A549 (cell line): ENCODE measurements around the gene PCDHB16. TPM values are rescaled to one million over a fixed set of nuclear protein-coding genes. Genes with fewer than 3 reads are reported as not detected.
"Not testable (repeated sequence)": the region's sequence is repeated elsewhere in the genome, so short reads cannot be mapped to it uniquely, and the experiment has no call there.

Source experiments
- ATAC-seq, 2 experiments: fragments of 200-7000 bp in 1 of 2; fragments of >200 bp in 1 of 2; cut with Nextera tagmentation in 1 of 2; cut with Tn5 transposase in 1 of 2; 3 replicates each; pipeline versions ENCODE4 v1.8.0 to v1.9.1; 2018 to 2020; ENCODE audit warnings: mild to moderate bottlenecking in 1 of 2, moderate library complexity in 1 of 2
- CTCF ChIA-PET: fragments of 300-600 bp; sonication (Branson Sonifier 250); formaldehyde crosslinking; extraction: SDS; loops from one replicate; lab custom pipeline; 2021; ENCODE audit warnings: antibody characterized with exemption, inconsistent platforms; lab: Yijun Ruan, JAX
- POLR2A ChIA-PET: fragments of 350-600 bp; formaldehyde crosslinking; extraction: SDS; loops from one replicate; lab custom pipeline; 2021; ENCODE audit warnings: antibody characterized with exemption, inconsistent platforms; lab: Yijun Ruan, JAX
- DNase-seq, 2 experiments: peaks; one replicate each; pipeline versions ENCODE4 v3.0.0 to v3.0.0-alpha.2; 2011 to 2016; ENCODE audit warnings: low read depth in 1 of 2, low spot score in 1 of 2
- FAIRE-seq: peaks from 2 replicates; lab custom pipeline; 2011; peaks lifted over from hg19 to GRCh38; lab: Jason Lieb, UNC
- H3K27ac ChIP-seq, 2 experiments: fragments of >200 bp; sonication (Bioruptor Twin); formaldehyde crosslinking; 3 replicates each; pipeline ENCODE4 v1.5.1; 2016 to 2017
- H3K4me1 ChIP-seq: fragments of >200 bp; sonication (Bioruptor Twin); formaldehyde crosslinking; 3 replicates; pipeline ENCODE4 v1.6.1; 2016
- H3K4me2 ChIP-seq: fragments of >200 bp; sonication (Bioruptor Twin); formaldehyde crosslinking; 3 replicates; pipeline ENCODE4 v1.6.1; 2016
- H3K4me3 ChIP-seq: fragments of >200 bp; sonication (Bioruptor Twin); formaldehyde crosslinking; 3 replicates; pipeline ENCODE4 v1.5.1; 2016
- H3K9me3 ChIP-seq: fragments of >200 bp; sonication (Bioruptor Twin); formaldehyde crosslinking; 3 replicates; pipeline ENCODE4 v1.6.1; 2016
- ATOH8 ChIP-seq: fragments of 250-450 bp; sonication (Bioruptor Pico); IDR thresholded peaks from 2 replicates; pipeline ENCODE4 v1.5.0; 2020; ENCODE audit warnings: low read depth, mild to moderate bottlenecking, moderate library complexity
- CTCF ChIP-seq: fragments of >200 bp; sonication (Bioruptor Twin); formaldehyde crosslinking; IDR thresholded peaks from 3 replicates; pipeline ENCODE4 v1.5.1; 2016
- MAFK ChIP-seq: fragments of 450-650 bp; IDR thresholded peaks from 2 replicates; pipeline ENCODE4 v1.6.1; 2014; ENCODE audit not compliant: partially characterized antibody
- RAD21 ChIP-seq, 2 experiments: fragments of >200 bp in 1 of 2; sonication (Bioruptor Twin) in 1 of 2; formaldehyde crosslinking in 1 of 2; IDR thresholded peaks in 1 of 2; conservative IDR thresholded peaks in 1 of 2; 2 replicates in 1 of 2; 3 replicates in 1 of 2; pipeline ENCODE4 v1.6.1; 2012 to 2018; ENCODE audit warnings: inconsistent platforms in 1 of 2
- WGBS: methylation state at CpG from one replicate; pipeline ENCODE4 v1.1.6; 2017; ENCODE audit errors: missing lambda C conversion rate; 5-methylcytosine and 5-hydroxymethylcytosine counted together
- polyA plus RNA-seq, 4 experiments: library from polyadenylated mRNA; depleted of rRNA in 3 of 4; stranded (reverse); fragments of >200 nt; fragmentation: RNase III in 1 of 4; extraction: RNeasy Plus Mini Kit Qiagen cat#74134 plus additional on column Dnase treatment in 1 of 4; gene quantifications; 2 replicates in 3 of 4; 3 replicates in 1 of 4; pipeline ENCODE4 v1.2.3, GENCODE V29; 2011 to 2017

PCDHB16 gene
- polyA plus RNA-seq, 2 of the 4 experiments (the other 2 are of a cell fraction), result 0.10 to 0.13 TPM

GRCh38 chr5:141177577-141178191 lies 4.5 kb upstream of the PCDHB16 start, which contains the start of gene PCDHB8:
Gene PCDHB8 (plus strand): TSS chr5:141177790. CDS start chr5:141178035, 245 bp downstream.
- TF ChIP-seq CTCF (0 out of 3 replicates have a peak, but pooled peaks have one; percentile 10), RAD21 (conservative IDR thresholded peaks at IDR 0.05 in 1 of 2, IDR thresholded peaks at IDR 0.05 in 1 of 2) (peak in 1 of 2 experiments; percentile 22; a peak in 2 of 5 replicates)
- ChIA-PET CTCF (interaction anchor here (0.7 to 1.8 kb wide), 5 partner anchors 10 to 142 kb away, joined by 3 to 7 read pairs (median 3); partner anchors contain the start of gene PCDHB6), POLR2A (interaction anchor here (1.1 kb wide), 1 partner anchor 143 kb away, joined by 3 read pairs; the partner anchor contains the start of gene TAF7)
- peaks cover 16% of the 10 kb centered on the region; the same call in 2 of the 3 replicates for H3K9me3 ChIP-seq
- FAIRE-seq, H3K4me3 ChIP-seq, H3K27ac ChIP-seq, H3K4me1 ChIP-seq, H3K4me2 ChIP-seq: not testable (repeated sequence)
- peak in 1 of 2 experiments; percentile 37 for DNase-seq
- 31% methylated on average over 17 of the region's 18 CpGs for WGBS
- ATAC-seq, result peak; percentile 76 to 89

- FAIRE-seq, H3K27ac ChIP-seq, H3K4me1 ChIP-seq, H3K4me3 ChIP-seq, DNase-seq, POLR2A ChIA-PET, H3K4me2 ChIP-seq, ATAC-seq: not testable (repeated sequence)
- 74% methylated on average over 36 of the region's 39 CpGs for WGBS
- CTCF ChIA-PET, result interaction anchor here (1.6 kb wide), 1 partner anchor 140 kb away, joined by 3 read pairs; no protein-coding TSS in a partner anchor
- peaks cover 16% of the 10 kb centered on the region; the same call in 2 of the 3 replicates for H3K9me3 ChIP-seq
These were observed 2.8 kb upstream of the PCDHB16 start for GRCh38 chr5:141179371-141179770.

GRCh38 chr5:141179876-141180275 lies 2.3 kb upstream of the PCDHB16 start:
- ATAC-seq, H3K4me2 ChIP-seq, POLR2A ChIA-PET, CTCF ChIA-PET, DNase-seq, H3K27ac ChIP-seq, FAIRE-seq, H3K4me3 ChIP-seq, H3K4me1 ChIP-seq: not testable (repeated sequence)
- 54% methylated on average over 10 of the region's 32 CpGs for WGBS
- H3K9me3 ChIP-seq, result peaks cover 16% of the 10 kb centered on the region; the same call in 2 of the 3 replicates

- Histone ChIP-seq H3K4me2 (no peak overlapping the region), H3K4me3 (no peak overlapping the region), H3K27ac (no peak overlapping the region), H3K9me3 (peaks cover 13% of the 10 kb centered on the region; the same call in 1 of the 3 replicates), H3K4me1 (no peaks in the 10 kb centered on the region)
- 23% methylated on average over 1 of the region's 1 CpG for WGBS
- TF ChIP-seq ATOH8 (CRISPR knock-in tag) (no peak), MAFK (peak; percentile 42)
- POLR2A ChIA-PET, result no interaction called here
- DNase-seq, result no peak
- no peak for FAIRE-seq
- CTCF ChIA-PET, result no interaction called here
- ATAC-seq, result no peak
These were observed 1.9 kb upstream of the PCDHB16 start for GRCh38 chr5:141180313-141180712.

GRCh38 chr5:141184117-141184855 lies 2.1 kb downstream of the PCDHB16 start:
- 43% methylated on average over 18 of the region's 69 CpGs for WGBS
- CTCF ChIA-PET, DNase-seq, POLR2A ChIA-PET, FAIRE-seq, H3K27ac ChIP-seq, H3K4me1 ChIP-seq, H3K4me3 ChIP-seq, ATAC-seq, H3K9me3 ChIP-seq, H3K4me2 ChIP-seq: not testable (repeated sequence)
